Gastroesophageal sphincter (tissue), 4 donors: Measurements from ENCODE around the gene MAP3K4. TPM values are rescaled to one million over a fixed set of nuclear protein-coding genes. Genes with fewer than 3 reads are reported as not detected.

ENCODE experiments used
- ATAC-seq: fragments of 150-250 bp; one replicate; pipeline ENCODE4 v1.9.1; 2016; ENCODE audit warnings: mild to moderate bottlenecking, moderate library complexity
- H3K27ac ChIP-seq, 4 donors: fragments of 200-600 bp; sonication (generic) in 3 of 4; 1 replicate in 3 of 4; 2 replicates in 1 of 4; pipeline ENCODE4 v1.5.1; 2016 to 2019
- H3K27me3 ChIP-seq: fragments of 200-600 bp; sonication (generic); one replicate; pipeline ENCODE4 v1.5.1; 2019
- H3K36me3 ChIP-seq, 2 donors: fragments of 200-600 bp; sonication (generic); one replicate each; pipeline ENCODE4 v1.5.1; 2019; ENCODE audit warnings: control low read depth in 1 of 2
- H3K4me1 ChIP-seq, 3 donors: fragments of 200-600 bp; sonication (generic); 1 replicate in 2 of 3; 2 replicates in 1 of 3; pipeline ENCODE4 v1.5.1; 2016 to 2019; ENCODE audit warnings: control low read depth in 2 of 3
- H3K4me3 ChIP-seq, 2 donors: fragments of 200-600 bp; sonication (generic); one replicate each; pipeline ENCODE4 v1.5.1; 2019; ENCODE audit warnings: mild to moderate bottlenecking in 1 of 2, moderate library complexity in 1 of 2
- H3K9me3 ChIP-seq, 3 donors: fragments of 200-600 bp; sonication (generic); one replicate each; pipeline ENCODE4 v1.5.1; 2017 to 2019; ENCODE audit warnings: control low read depth in 2 of 3
- EP300 ChIP-seq: sonication (generic); formaldehyde crosslinking; IDR thresholded peaks from one replicate; pipeline ENCODE4 v1.6.1; 2017; ENCODE audit warnings: antibody characterized with exemption, mild to moderate bottlenecking
- POLR2A ChIP-seq, 2 donors: fragments of 450-650 bp; IDR thresholded peaks; one replicate each; pipeline ENCODE4 v1.6.1; 2017; ENCODE audit warnings: antibody characterized with exemption in 2 of 2, mild to moderate bottlenecking in 2 of 2, moderate library complexity in 1 of 2
- POLR2AphosphoS5 ChIP-seq: sonication (generic); formaldehyde crosslinking; IDR thresholded peaks from one replicate; pipeline ENCODE4 v1.6.1; 2017; ENCODE audit warnings: antibody characterized with exemption
- WGBS, 2 donors: methylation state at CpG; one replicate each; pipeline ENCODE4 v1.1.5; 2018; ENCODE audit warnings: low coverage in 1 of 2; 5-methylcytosine and 5-hydroxymethylcytosine counted together
- total RNA-seq, 4 donors: library from RNA; depleted of rRNA; stranded (reverse); fragments of >200 nt; gene quantifications; one replicate each; pipeline ENCODE4 v1.1.0, GENCODE V29; 2016
- TF ChIP-seq, protein P1 (sequence below), 4 experiments: fragments of 200-600 bp in 2 of 4; fragments of 450-650 bp in 2 of 4; sonication (generic) in 1 of 4; IDR thresholded peaks; one replicate each; pipeline ENCODE4 v1.5.1; 2017 to 2019; ENCODE audit warnings: antibody characterized with exemption in 4 of 4, mild to moderate bottlenecking in 2 of 4, moderate library complexity in 2 of 4

MAP3K4 gene
- total RNA-seq, 4 donors from 2014 or later = 23.0 to 29.3 (median 26.8) TPM

GRCh38 chr6:160996131-160996601 lies 4.6 kb downstream of the MAP3K4 start:
- Histone ChIP-seq H3K4me3 (no peak overlapping the region), H3K27me3 (no peaks in the 10 kb centered on the region), H3K4me1 (peaks cover 0 to 47% (median 0%) of the 10 kb centered on the region in 3 donors), H3K9me3 (no peaks in the 10 kb centered on the region), H3K36me3 (no peaks in the 10 kb centered on the region), H3K27ac (no peak overlapping the region)
- TF ChIP-seq EP300 = no peak
- TF ChIP-seq, protein P1, sequence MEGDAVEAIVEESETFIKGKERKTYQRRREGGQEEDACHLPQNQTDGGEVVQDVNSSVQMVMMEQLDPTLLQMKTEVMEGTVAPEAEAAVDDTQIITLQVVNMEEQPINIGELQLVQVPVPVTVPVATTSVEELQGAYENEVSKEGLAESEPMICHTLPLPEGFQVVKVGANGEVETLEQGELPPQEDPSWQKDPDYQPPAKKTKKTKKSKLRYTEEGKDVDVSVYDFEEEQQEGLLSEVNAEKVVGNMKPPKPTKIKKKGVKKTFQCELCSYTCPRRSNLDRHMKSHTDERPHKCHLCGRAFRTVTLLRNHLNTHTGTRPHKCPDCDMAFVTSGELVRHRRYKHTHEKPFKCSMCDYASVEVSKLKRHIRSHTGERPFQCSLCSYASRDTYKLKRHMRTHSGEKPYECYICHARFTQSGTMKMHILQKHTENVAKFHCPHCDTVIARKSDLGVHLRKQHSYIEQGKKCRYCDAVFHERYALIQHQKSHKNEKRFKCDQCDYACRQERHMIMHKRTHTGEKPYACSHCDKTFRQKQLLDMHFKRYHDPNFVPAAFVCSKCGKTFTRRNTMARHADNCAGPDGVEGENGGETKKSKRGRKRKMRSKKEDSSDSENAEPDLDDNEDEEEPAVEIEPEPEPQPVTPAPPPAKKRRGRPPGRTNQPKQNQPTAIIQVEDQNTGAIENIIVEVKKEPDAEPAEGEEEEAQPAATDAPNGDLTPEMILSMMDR (IDR thresholded peaks at IDR 0.05) = no peak
- no peak for TF ChIP-seq POLR2A (IDR thresholded peaks at IDR 0.05)
- TF ChIP-seq POLR2AphosphoS5 = no peak
- no peak for ATAC-seq
- 65 to 80% methylated on average over 4 of the region's 4 CpGs for WGBS, 2 donors

GRCh38 chr6:160998217-160998616 lies 6.6 kb downstream of the MAP3K4 start:
- 85 to 91% methylated on average over 3 of the region's 3 CpGs for WGBS, 2 donors
- TF ChIP-seq, protein P1 (IDR thresholded peaks at IDR 0.05) = no peak
- no peak for TF ChIP-seq POLR2A (IDR thresholded peaks at IDR 0.05)
- TF ChIP-seq POLR2AphosphoS5 = no peak
- TF ChIP-seq EP300 = no peak
- no peak for ATAC-seq
- H3K9me3 ChIP-seq = no peaks in the 10 kb centered on the region
- no peaks in the 10 kb centered on the region for H3K27me3 ChIP-seq
- H3K36me3 ChIP-seq = no peaks in the 10 kb centered on the region
- no peak overlapping the region for H3K4me3 ChIP-seq
- H3K27ac ChIP-seq = no peak overlapping the region
- H3K4me1 ChIP-seq = peaks cover 0 to 57% (median 0%) of the 10 kb centered on the region in 3 donors

GRCh38 chr6:160998766-160999165 lies 7.2 kb downstream of the MAP3K4 start:
- H3K4me1 ChIP-seq = peaks cover 0 to 52% (median 0%) of the 10 kb centered on the region in 3 donors
- no peak for ATAC-seq

GRCh38 chr6:160999516-160999915 lies 7.9 kb downstream of the MAP3K4 start:
- TF ChIP-seq, protein P1 (IDR thresholded peaks at IDR 0.05) = no peak
- Histone ChIP-seq H3K9me3 (no peaks in the 10 kb centered on the region), H3K27ac (no peak overlapping the region), H3K36me3 (no peaks in the 10 kb centered on the region), H3K4me1 (peaks cover 0 to 44% (median 0%) of the 10 kb centered on the region in 3 donors), H3K27me3 (no peaks in the 10 kb centered on the region), H3K4me3 (no peak overlapping the region)
- whole genome bisulfite sequencing, 2 donors = 86 to 90% methylated on average over 1 to 7 of the region's 7 CpGs
- no peak for ATAC-seq

More at GRCh38 chr6:160998766-160999165, 7.2 kb downstream of the MAP3K4 start:
- WGBS, 2 donors = 74 to 78% methylated on average over 3 to 4 of the region's 4 CpGs
- H3K9me3 ChIP-seq = no peaks in the 10 kb centered on the region
- H3K27me3 ChIP-seq = no peaks in the 10 kb centered on the region
- H3K36me3 ChIP-seq = no peaks in the 10 kb centered on the region
- H3K27ac ChIP-seq = no peak overlapping the region
- TF ChIP-seq EP300 (no peak), POLR2AphosphoS5 (no peak), POLR2A (IDR thresholded peaks at IDR 0.05) (no peak)
- TF ChIP-seq, protein P1 (IDR thresholded peaks at IDR 0.05) = no peak
- H3K4me3 ChIP-seq = no peak overlapping the region

GRCh38 chr6:161000632-161001031 lies 9.1 kb downstream of the MAP3K4 start:
- no peak overlapping the region for H3K27ac ChIP-seq
- TF ChIP-seq POLR2A (IDR thresholded peaks at IDR 0.05) (no peak), POLR2AphosphoS5 (no peak), EP300 (no peak)
- TF ChIP-seq, protein P1 (IDR thresholded peaks at IDR 0.05) = no peak
- 92 to 100% methylated on average over 1 of the region's 1 CpG for WGBS, 2 donors
- H3K9me3 ChIP-seq = no peaks in the 10 kb centered on the region
- H3K4me1 ChIP-seq = peaks cover 0 to 33% (median 0%) of the 10 kb centered on the region in 3 donors
- no peaks in the 10 kb centered on the region for H3K36me3 ChIP-seq
- no peaks in the 10 kb centered on the region for H3K27me3 ChIP-seq
- no peak overlapping the region for H3K4me3 ChIP-seq
- no peak for ATAC-seq
